WTC11 (cell line): ENCODE data around the gene USP48.

Source experiments
- ATF2 ChIP-seq: sonication (generic); formaldehyde crosslinking; IDR thresholded peaks from 2 replicates; pipeline ENCODE4 v1.8.1; 2022; ENCODE audit warnings: low read depth, missing genetic modification reagents, borderline replicate concordance
- ATF6 ChIP-seq: sonication (generic); formaldehyde crosslinking; IDR thresholded peaks from 2 replicates; pipeline ENCODE4 v1.8.1; 2023; ENCODE audit warnings: mild to moderate bottlenecking, missing genetic modification reagents
- CREM ChIP-seq: sonication (generic); formaldehyde crosslinking; IDR thresholded peaks from 2 replicates; pipeline ENCODE4 v1.8.1; 2022; ENCODE audit warnings: mild to moderate bottlenecking, missing genetic modification reagents, moderate library complexity
- CTCF ChIP-seq: fragments of 200-600 bp; IDR thresholded peaks from 2 replicates; pipeline ENCODE4 v1.8.0; 2022; ENCODE audit warnings: antibody characterized with exemption
- E2F5 ChIP-seq: sonication (generic); formaldehyde crosslinking; IDR thresholded peaks from 2 replicates; pipeline ENCODE4 v1.8.1; 2022; ENCODE audit warnings: mild to moderate bottlenecking, moderate library complexity, missing genetic modification reagents
- MAX ChIP-seq: sonication (generic); formaldehyde crosslinking; IDR thresholded peaks from 2 replicates; pipeline ENCODE4 v1.8.0; 2022; ENCODE audit warnings: mild to moderate bottlenecking, missing genetic modification reagents
- MYBL2 ChIP-seq: sonication (generic); formaldehyde crosslinking; IDR thresholded peaks from 2 replicates; pipeline ENCODE4 v1.8.1; 2023; ENCODE audit warnings: mild to moderate bottlenecking, moderate library complexity, missing genetic modification reagents
- NR3C1 ChIP-seq: sonication (generic); formaldehyde crosslinking; conservative IDR thresholded peaks from 2 replicates; pipeline ENCODE4 v1.8.1; 2023; ENCODE audit warnings: low read depth, mild to moderate bottlenecking, missing genetic modification reagents
- PRDM15 ChIP-seq: sonication (generic); formaldehyde crosslinking; IDR thresholded peaks from 2 replicates; pipeline ENCODE4 v1.8.0; 2022; ENCODE audit warnings: missing genetic modification reagents
- RELA ChIP-seq: sonication (generic); formaldehyde crosslinking; IDR thresholded peaks from 2 replicates; pipeline ENCODE4 v1.8.1; 2022; ENCODE audit warnings: missing genetic modification reagents, mild to moderate bottlenecking, borderline replicate concordance
- TEAD1 ChIP-seq: sonication (generic); formaldehyde crosslinking; IDR thresholded peaks from 2 replicates; pipeline ENCODE4 v1.8.0; 2022; ENCODE audit warnings: mild to moderate bottlenecking, missing genetic modification reagents
- USF2 ChIP-seq: sonication (generic); formaldehyde crosslinking; IDR thresholded peaks from 2 replicates; pipeline ENCODE4 v1.8.1; 2023; ENCODE audit warnings: mild to moderate bottlenecking, missing genetic modification reagents, moderate library complexity
- ZBTB43 ChIP-seq: sonication (generic); formaldehyde crosslinking; IDR thresholded peaks from 2 replicates; pipeline ENCODE4 v1.8.1; 2023; ENCODE audit warnings: mild to moderate bottlenecking, missing genetic modification reagents

- TF ChIP-seq ATF6 (CRISPR knock-in tag) (no peak), ATF2 (CRISPR knock-in tag) (no peak), E2F5 (no peak), CTCF (no peak), ZBTB43 (CRISPR knock-in tag) (no peak), NR3C1 (CRISPR knock-in tag) (no peak), RELA (CRISPR knock-in tag) (no peak), TEAD1 (CRISPR knock-in tag) (no peak), MYBL2 (CRISPR knock-in tag) (no peak), PRDM15 (CRISPR knock-in tag) (no peak), MAX (CRISPR knock-in tag) (no peak), USF2 (CRISPR knock-in tag) (no peak), CREM (CRISPR knock-in tag) (no peak)
Measured at GRCh38 chr1:21680381-21680780, 102.6 kb downstream of the USP48 start.
